Activated CD4-positive, alpha-beta T cell treated with anti-CD3 and anti-CD28 coated beads for 1 hour (primary cell): Measurements from ENCODE around the gene GNB1L.
"Not testable (repeated sequence)": the region's sequence is repeated elsewhere in the genome, so short reads cannot be mapped to it uniquely, and the experiment has no call there.

Source experiments
- DNase-seq: peaks from one replicate; pipeline ENCODE4 v3.0.0-alpha.2; 2020

Gene GNB1L

GRCh38 chr22:19842393-19843106, 12.1 kb downstream of the GNB1L start:
- no peak for DNase-seq

GRCh38 chr22:19841641-19842392, 12.9 kb downstream of the GNB1L start:
- no peak for DNase-seq

GRCh38 chr22:19840955-19841640, 13.6 kb downstream of the GNB1L start:
- no peak for DNase-seq

- DNase-seq: no peak
Measured at GRCh38 chr22:19840059-19840458, 14.6 kb downstream of the GNB1L start.

GRCh38 chr22:19837915-19838314, 16.8 kb downstream of the GNB1L start:
- no peak for DNase-seq

GRCh38 chr22:19836512-19836911, 18.2 kb downstream of the GNB1L start:
- no peak for DNase-seq

GRCh38 chr22:19834599-19834998, 20.1 kb downstream of the GNB1L start:
- DNase-seq: no peak

GRCh38 chr22:19833327-19833726, 21.3 kb downstream of the GNB1L start:
- DNase-seq: not testable (repeated sequence)

- no peak for DNase-seq
Measured at GRCh38 chr22:19832476-19833108, 22.1 kb downstream of the GNB1L start.

GRCh38 chr22:19831979-19832378, 22.7 kb downstream of the GNB1L start:
- not testable (repeated sequence) for DNase-seq

- DNase-seq: no peak
Measured at GRCh38 chr22:19831016-19831415, 23.7 kb downstream of the GNB1L start.

- no peak for DNase-seq
Measured at GRCh38 chr22:19828035-19828401, 26.7 kb downstream of the GNB1L start.

GRCh38 chr22:19827341-19828034, 27.2 kb downstream of the GNB1L start:
- DNase-seq: no peak

GRCh38 chr22:19826619-19826950, 28.1 kb downstream of the GNB1L start:
- DNase-seq: no peak

GRCh38 chr22:19825904-19826618, 28.6 kb downstream of the GNB1L start:
- DNase-seq: no peak

- peak; percentile 2 for DNase-seq
Measured at GRCh38 chr22:19824926-19825339, 29.7 kb downstream of the GNB1L start.

GRCh38 chr22:19824212-19824925, 30.3 kb downstream of the GNB1L start:
- DNase-seq: peak; percentile 2

- no peak for DNase-seq
Measured at GRCh38 chr22:19823902-19824211, 30.8 kb downstream of the GNB1L start.

- DNase-seq: peak; percentile 3
Measured at GRCh38 chr22:19823191-19823901, 31.3 kb downstream of the GNB1L start.

GRCh38 chr22:19822301-19823117, 32.2 kb downstream of the GNB1L start:
- peak; percentile 3 for DNase-seq
